ENCODE results near the gene MED8. TPM values are rescaled to one million over a fixed set of nuclear protein-coding genes. Genes with fewer than 3 reads are reported as not detected.

Gene MED8
- total and polyA plus RNA-seq, 4 donors: 31.1 to 45.7 (median 39.5) TPM

GRCh38 chr1:43365678-43366077 lies 23.9 kb downstream of the MED8 start:
- Histone ChIP-seq H3K27ac (ENCODE audit: low read depth, low read length) (no peak overlapping the region), H3K9me3 (ENCODE audit: control insufficient read depth, insufficient read depth, low read length) (no peaks in the 10 kb centered on the region), H3K27me3 (ENCODE audit: control insufficient read depth, insufficient read depth, low read length) (no peaks in the 10 kb centered on the region), H3K4me3 (ENCODE audit: low read depth, low read length) (no peak overlapping the region), H3K36me3 (ENCODE audit: control insufficient read depth, insufficient read depth, low read length) (peaks cover 54% of the 10 kb centered on the region), H3K4me1 (ENCODE audit: control insufficient read depth, insufficient read depth, low read length) (peaks cover 35% of the 10 kb centered on the region)
- 80% methylated on average over 2 of the region's 2 CpGs for WGBS (ENCODE audit: insufficient coverage)
- no peak for DNase-seq (ENCODE audit: low read depth in 4 of 6, low spot score in 6 of 6)

GRCh38 chr1:43363935-43364525 lies 25.6 kb downstream of the MED8 start:
- H3K4me1 ChIP-seq (ENCODE audit: control insufficient read depth, insufficient read depth, low read length): peaks cover 47% of the 10 kb centered on the region
- H3K27me3 ChIP-seq (ENCODE audit: control insufficient read depth, insufficient read depth, low read length): no peaks in the 10 kb centered on the region
- H3K36me3 ChIP-seq (ENCODE audit: control insufficient read depth, insufficient read depth, low read length): peaks cover 55% of the 10 kb centered on the region
- 80% methylated on average over 4 of the region's 5 CpGs for WGBS (ENCODE audit: insufficient coverage)
- no peak overlapping the region for H3K27ac ChIP-seq (ENCODE audit: low read depth, low read length)
- no peak for DNase-seq (ENCODE audit: low read depth in 4 of 6, low spot score in 6 of 6)
- no peak overlapping the region for H3K4me3 ChIP-seq (ENCODE audit: low read depth, low read length)
- H3K9me3 ChIP-seq (ENCODE audit: control insufficient read depth, insufficient read depth, low read length): no peaks in the 10 kb centered on the region

GRCh38 chr1:43363283-43363934 lies 26.2 kb downstream of the MED8 start:
- Histone ChIP-seq H3K27ac (ENCODE audit: low read depth, low read length) (no peak overlapping the region), H3K4me1 (ENCODE audit: control insufficient read depth, insufficient read depth, low read length) (peaks cover 44% of the 10 kb centered on the region), H3K36me3 (ENCODE audit: control insufficient read depth, insufficient read depth, low read length) (peaks cover 55% of the 10 kb centered on the region), H3K27me3 (ENCODE audit: control insufficient read depth, insufficient read depth, low read length) (no peaks in the 10 kb centered on the region), H3K4me3 (ENCODE audit: low read depth, low read length) (no peak overlapping the region), H3K9me3 (ENCODE audit: control insufficient read depth, insufficient read depth, low read length) (no peaks in the 10 kb centered on the region)
- 83% methylated on average over 4 of the region's 9 CpGs for WGBS (ENCODE audit: insufficient coverage)
- DNase-seq (ENCODE audit: low read depth in 4 of 6, low spot score in 6 of 6): no peak

GRCh38 chr1:43360616-43361015 lies 29.0 kb downstream of the MED8 start:
- Histone ChIP-seq H3K4me3 (ENCODE audit: low read depth, low read length) (no peak overlapping the region), H3K27ac (ENCODE audit: low read depth, low read length) (no peak overlapping the region), H3K36me3 (ENCODE audit: control insufficient read depth, insufficient read depth, low read length) (peaks cover 45% of the 10 kb centered on the region), H3K4me1 (ENCODE audit: control insufficient read depth, insufficient read depth, low read length) (peaks cover 29% of the 10 kb centered on the region), H3K9me3 (ENCODE audit: control insufficient read depth, insufficient read depth, low read length) (no peaks in the 10 kb centered on the region), H3K27me3 (ENCODE audit: control insufficient read depth, insufficient read depth, low read length) (no peaks in the 10 kb centered on the region)
- WGBS (ENCODE audit: insufficient coverage): 73% methylated on average over 2 of the region's 4 CpGs
- no peak for DNase-seq (ENCODE audit: low read depth in 4 of 6, low spot score in 6 of 6)

- H3K4me3 ChIP-seq (ENCODE audit: low read depth, low read length): peak overlapping the region; percentile 79
- peaks cover 37% of the 10 kb centered on the region for H3K36me3 ChIP-seq (ENCODE audit: control insufficient read depth, insufficient read depth, low read length)
- H3K4me1 ChIP-seq (ENCODE audit: control insufficient read depth, insufficient read depth, low read length): peaks cover 29% of the 10 kb centered on the region
- H3K27me3 ChIP-seq (ENCODE audit: control insufficient read depth, insufficient read depth, low read length): no peaks in the 10 kb centered on the region
- no peak overlapping the region for H3K27ac ChIP-seq (ENCODE audit: low read depth, low read length)
- no peaks in the 10 kb centered on the region for H3K9me3 ChIP-seq (ENCODE audit: control insufficient read depth, insufficient read depth, low read length)
- DNase-seq (ENCODE audit: low read depth in 4 of 6, low spot score in 6 of 6): no peak
- WGBS (ENCODE audit: insufficient coverage): 54% methylated on average over 6 of the region's 11 CpGs
These were observed 29.9 kb downstream of the MED8 start for GRCh38 chr1:43359696-43360095.

GRCh38 chr1:43358746-43359693 lies 30.6 kb downstream of the MED8 start, which contains the start of gene CDC20:
TSS of gene CDC20 (plus strand) at chr1:43358981. CDS start at chr1:43359216, 235 bp downstream.
- WGBS (ENCODE audit: insufficient coverage): under 1% methylated on average over 57 of the region's 59 CpGs
- peaks cover 31% of the 10 kb centered on the region for H3K36me3 ChIP-seq (ENCODE audit: control insufficient read depth, insufficient read depth, low read length)
- H3K27ac ChIP-seq (ENCODE audit: low read depth, low read length): peak within 1 kb of the TSS; percentile 88
- H3K4me1 ChIP-seq (ENCODE audit: control insufficient read depth, insufficient read depth, low read length): peaks cover 29% of the 10 kb centered on the region
- no peaks in the 10 kb centered on the region for H3K27me3 ChIP-seq (ENCODE audit: control insufficient read depth, insufficient read depth, low read length)
- peak within 1 kb of the TSS; percentile 79 for H3K4me3 ChIP-seq (ENCODE audit: low read depth, low read length)
- H3K9me3 ChIP-seq (ENCODE audit: control insufficient read depth, insufficient read depth, low read length): no peaks in the 10 kb centered on the region
- peak; percentile 85 to 99 (median 94) for DNase-seq (ENCODE audit: low read depth in 4 of 6, low spot score in 6 of 6)

- Histone ChIP-seq H3K27me3 (ENCODE audit: control insufficient read depth, insufficient read depth, low read length) (no peaks in the 10 kb centered on the region), H3K27ac (ENCODE audit: low read depth, low read length) (peak overlapping the region; percentile 88), H3K36me3 (ENCODE audit: control insufficient read depth, insufficient read depth, low read length) (peaks cover 23% of the 10 kb centered on the region), H3K4me1 (ENCODE audit: control insufficient read depth, insufficient read depth, low read length) (peaks cover 29% of the 10 kb centered on the region), H3K4me3 (ENCODE audit: low read depth, low read length) (peak overlapping the region; percentile 79), H3K9me3 (ENCODE audit: control insufficient read depth, insufficient read depth, low read length) (no peaks in the 10 kb centered on the region)
- DNase-seq (ENCODE audit: low read depth in 4 of 6, low spot score in 6 of 6): peak in 1 of 6 donors; percentile 46
- under 1% methylated on average over 33 of the region's 33 CpGs for WGBS (ENCODE audit: insufficient coverage)
These were observed 31.4 kb downstream of the MED8 start for GRCh38 chr1:43358121-43358745.

GRCh38 chr1:43357251-43357650 lies 32.3 kb downstream of the MED8 start:
- Histone ChIP-seq H3K27ac (ENCODE audit: low read depth, low read length) (no peak overlapping the region), H3K27me3 (ENCODE audit: control insufficient read depth, insufficient read depth, low read length) (no peaks in the 10 kb centered on the region), H3K4me1 (ENCODE audit: control insufficient read depth, insufficient read depth, low read length) (peaks cover 29% of the 10 kb centered on the region), H3K4me3 (ENCODE audit: low read depth, low read length) (no peak overlapping the region), H3K9me3 (ENCODE audit: control insufficient read depth, insufficient read depth, low read length) (no peaks in the 10 kb centered on the region), H3K36me3 (ENCODE audit: control insufficient read depth, insufficient read depth, low read length) (peaks cover 13% of the 10 kb centered on the region)
- no peak for DNase-seq (ENCODE audit: low read depth in 4 of 6, low spot score in 6 of 6)
- no CpG with 5 or more reads among the region's 4 CpGs for WGBS (ENCODE audit: insufficient coverage)

GRCh38 chr1:43354936-43355335 lies 34.7 kb downstream of the MED8 start:
- Histone ChIP-seq H3K9me3 (ENCODE audit: control insufficient read depth, insufficient read depth, low read length) (no peaks in the 10 kb centered on the region), H3K36me3 (ENCODE audit: control insufficient read depth, insufficient read depth, low read length) (peaks cover 2% of the 10 kb centered on the region), H3K4me3 (ENCODE audit: low read depth, low read length) (no peak overlapping the region), H3K27me3 (ENCODE audit: control insufficient read depth, insufficient read depth, low read length) (no peaks in the 10 kb centered on the region), H3K27ac (ENCODE audit: low read depth, low read length) (no peak overlapping the region), H3K4me1 (ENCODE audit: control insufficient read depth, insufficient read depth, low read length) (peaks cover 18% of the 10 kb centered on the region)
- DNase-seq (ENCODE audit: low read depth in 4 of 6, low spot score in 6 of 6): no peak
- WGBS (ENCODE audit: insufficient coverage): no CpG with 5 or more reads among the region's 2 CpGs
